IMR-90 (cell line): ENCODE results near the gene PCK1. TPM values are rescaled to one million over a fixed set of nuclear protein-coding genes. Genes with fewer than 3 reads are reported as not detected.
A peak's percentile ranks its signal among the peaks of the same experiment; 100 is the strongest.

Experiments
- ATAC-seq: fragments of 200-7000 bp; cut with Tn5 transposase; 2 replicates; pipeline ENCODE4 v1.9.1; 2020; ENCODE audit warnings: low read depth, mild to moderate bottlenecking, moderate library complexity
- BruUV-seq: library from RNA; stranded (reverse); fragments of 400-500 nt; replicated peaks from 2 replicates; lab custom pipeline; 2021; lab: Mats Ljungman, UMichigan
- CTCF ChIA-PET: fragments of 300-600 bp; formaldehyde crosslinking; extraction: SDS; loops from one replicate; lab custom pipeline; 2021; ENCODE audit warnings: antibody characterized with exemption; lab: Yijun Ruan, JAX
- POLR2A ChIA-PET: fragments of 300-600 bp; sonication (Branson Sonifier 250); formaldehyde crosslinking; loops from one replicate; lab custom pipeline; 2022; ENCODE audit warnings: antibody characterized with exemption; ENCODE audit not compliant: unreplicated experiment; lab: Charles Lee
- DNase-seq: peaks from one replicate; pipeline ENCODE4 v3.0.0; 2013
- H2AFZ ChIP-seq: replicated peaks from 2 replicates; pipeline ENCODE3; 2013; ENCODE audit warnings: low read length, mild to moderate bottlenecking; ENCODE audit not compliant: poor library complexity
- H2AK5ac ChIP-seq: 2 replicates; pipeline ENCODE4 v1.6.1; 2013; ENCODE audit warnings: low read depth, low read length, inconsistent platforms
- H2AK9ac ChIP-seq: replicated peaks from 2 replicates; pipeline ENCODE3; 2013; ENCODE audit warnings: mild to moderate bottlenecking, low read depth, low read length, moderate library complexity; ENCODE audit not compliant: poor library complexity
- H2BK120ac ChIP-seq: 2 replicates; pipeline ENCODE4 v1.6.1; 2013; ENCODE audit warnings: low read depth, low read length, inconsistent platforms
- H2BK15ac ChIP-seq: 3 replicates; pipeline ENCODE4 v1.6.1; 2013; ENCODE audit warnings: low read depth, low read length, inconsistent platforms
- H2BK20ac ChIP-seq: 2 replicates; pipeline ENCODE4 v1.6.1; 2013; ENCODE audit warnings: low read depth, mild to moderate bottlenecking, inconsistent platforms, low read length, moderate library complexity
- H2BK5ac ChIP-seq: 2 replicates; pipeline ENCODE4 v1.6.1; 2013; ENCODE audit warnings: mild to moderate bottlenecking, low read depth, low read length, inconsistent platforms; ENCODE audit not compliant: poor library complexity, severe bottlenecking
- H3K14ac ChIP-seq: replicated peaks from 2 replicates; pipeline ENCODE4 v1.6.1; 2013; ENCODE audit warnings: low read depth, low read length, inconsistent platforms
- H3K18ac ChIP-seq: 2 replicates; pipeline ENCODE4 v1.6.1; 2013; ENCODE audit warnings: low read depth, low read length, control low read depth
- H3K23ac ChIP-seq: 2 replicates; pipeline ENCODE4 v1.6.1; 2013; ENCODE audit warnings: low read depth, low read length, inconsistent platforms
- H3K27ac ChIP-seq: 2 replicates; pipeline ENCODE4 v1.5.1; 2013; ENCODE audit warnings: mild to moderate bottlenecking, control low read depth, low read length; ENCODE audit not compliant: insufficient read depth
- H3K27me3 ChIP-seq: 2 replicates; pipeline ENCODE4 v1.6.1; 2013; ENCODE audit warnings: low read length; ENCODE audit not compliant: control insufficient read depth, insufficient read depth
- H3K36me3 ChIP-seq: 2 replicates; pipeline ENCODE4 v1.6.1; 2013; ENCODE audit warnings: low read length, mixed read lengths; ENCODE audit not compliant: control insufficient read depth, insufficient read depth
- H3K4ac ChIP-seq: 2 replicates; pipeline ENCODE4 v1.6.1; 2013; ENCODE audit warnings: low read depth, low read length, inconsistent platforms
- H3K4me1 ChIP-seq: 2 replicates; pipeline ENCODE4 v1.6.1; 2013; ENCODE audit warnings: low read length, mixed read lengths; ENCODE audit not compliant: control insufficient read depth, insufficient read depth
- H3K4me2 ChIP-seq: 2 replicates; pipeline ENCODE4 v1.6.1; 2013; ENCODE audit warnings: low read depth, mild to moderate bottlenecking, control low read depth, low read length, moderate library complexity
- H3K4me3 ChIP-seq: 2 replicates; pipeline ENCODE4 v1.5.1; 2013; ENCODE audit warnings: low read depth, mild to moderate bottlenecking, control low read depth, low read length, moderate library complexity; ENCODE audit not compliant: insufficient read depth
- H3K56ac ChIP-seq: 2 replicates; pipeline ENCODE4 v1.6.1; 2013; ENCODE audit warnings: low read length, inconsistent platforms; ENCODE audit not compliant: insufficient read depth; ENCODE audit errors: extremely low read depth
- H3K79me1 ChIP-seq, 2 experiments: 2 replicates each; pipeline ENCODE4 v1.6.1; 2013; ENCODE audit warnings: low read length in 2 of 2, inconsistent platforms in 1 of 2, low read depth in 1 of 2
- H3K9ac ChIP-seq: 2 replicates; pipeline ENCODE4 v1.6.1; 2013; ENCODE audit warnings: low read depth, low read length, control low read depth
- H3K9me1 ChIP-seq: 2 replicates; pipeline ENCODE4 v1.6.1; 2013; ENCODE audit warnings: low read length, inconsistent platforms; ENCODE audit not compliant: insufficient read depth
- H3K9me3 ChIP-seq: 2 replicates; pipeline ENCODE4 v1.6.1; 2013; ENCODE audit warnings: low read length; ENCODE audit not compliant: control insufficient read depth, insufficient read depth
- H4K20me1 ChIP-seq: 2 replicates; pipeline ENCODE4 v1.6.1; 2013; ENCODE audit warnings: low read length, inconsistent platforms; ENCODE audit not compliant: insufficient read depth
- H4K5ac ChIP-seq: 2 replicates; pipeline ENCODE4 v1.6.1; 2013; ENCODE audit warnings: mild to moderate bottlenecking, low read depth, low read length, control low read depth
- H4K8ac ChIP-seq, 2 experiments: 2 replicates each; pipeline ENCODE4 v1.6.1; 2013; ENCODE audit warnings: low read depth in 2 of 2, low read length in 2 of 2, control low read depth in 1 of 2, inconsistent platforms in 1 of 2
- H4K91ac ChIP-seq: 2 replicates; pipeline ENCODE4 v1.6.1; 2013; ENCODE audit warnings: low read depth, low read length, inconsistent platforms; ENCODE audit not compliant: insufficient read depth
- BHLHE40 ChIP-seq: fragments of 150-350 bp; IDR thresholded peaks from 2 replicates; pipeline ENCODE4 v1.6.1; 2016; ENCODE audit warnings: mild to moderate bottlenecking, low read depth, low read length
- FOS ChIP-seq: fragments of 150-350 bp; IDR thresholded peaks from 2 replicates; pipeline ENCODE4 v1.6.1; 2016; ENCODE audit warnings: low read depth, low read length
- RAD21 ChIP-seq: IDR thresholded peaks from 2 replicates; pipeline ENCODE4 v1.6.1; 2012; ENCODE audit warnings: low read length, improper control_type of control experiment
- WGBS, 2 experiments: methylation state at CpG; one replicate each; pipeline versions ENCODE4 v1.1.5 to v1.1.7; 2013; ENCODE audit warnings: missing lambda C conversion rate in 2 of 2; ENCODE audit not compliant: insufficient read length in 1 of 2; ENCODE audit errors: extremely low coverage in 2 of 2; 5-methylcytosine and 5-hydroxymethylcytosine counted together
- dilution Hi-C: fragments of 300-500 bp; cut with HindIII; formaldehyde crosslinking; loops from one replicate; pipeline ENCODE4 v1.14.3; 2018; ENCODE audit warnings: low sequenced_read_pairs; ENCODE audit not compliant: unreplicated experiment
- in situ Hi-C: fragments of 300-500 bp; cut with MboI; formaldehyde crosslinking; loops from 3 replicates; pipeline ENCODE4 v1.14.3; 2019; ENCODE audit warnings: low sequenced_read_pairs, inconsistent platforms, mixed read lengths
- intact Hi-C: fragments of 100-400 bp; cut with micrococcal nuclease; formaldehyde crosslinking; loops from 2 replicates; pipeline ENCODE4 v1.10.0; 2022
- polyA plus RNA-seq, 3 experiments: library from polyadenylated mRNA; depleted of rRNA; stranded (reverse); fragments of >200 nt; gene quantifications; 2 replicates each; pipeline ENCODE4 v1.2.3, GENCODE V29; 2012; ENCODE audit warnings: low replicate concordance in 1 of 3
- total RNA-seq: library from RNA; depleted of rRNA; stranded (reverse); fragments of >200 nt; gene quantifications from 2 replicates; pipeline ENCODE4 v1.2.3, GENCODE V29; 2012

Gene PCK1
- total and polyA plus RNA-seq, 2 of the 4 experiments (the other 2 are of a cell fraction): not detected

- TF ChIP-seq BHLHE40: no peak
- no peak for TF ChIP-seq RAD21
- no peak for TF ChIP-seq FOS
- H3K9me3 ChIP-seq: peaks cover 2% of the 10 kb centered on the region; the same call in 1 of the 2 replicates
- no peak overlapping the region for H3K14ac ChIP-seq
- no peak overlapping the region for H3K27ac ChIP-seq
- POLR2A ChIA-PET: no interaction called here
- no peaks in the 10 kb centered on the region for H4K20me1 ChIP-seq
- peak overlapping the region; percentile 37 for H2AK9ac ChIP-seq
- H2BK120ac ChIP-seq: no peak overlapping the region
- no peak overlapping the region for H3K9ac ChIP-seq
- no peaks in the 10 kb centered on the region for H3K36me3 ChIP-seq
- CTCF ChIA-PET: no interaction called here
- DNase-seq: no peak
- no peak overlapping the region for H3K18ac ChIP-seq
- H2AFZ ChIP-seq: no peak overlapping the region
- no peaks in the 10 kb centered on the region for H3K9me1 ChIP-seq
- ATAC-seq: no peak
- BruUV-seq: no TSS peak
- intact Hi-C loops: no loop called here
- no peak overlapping the region for H3K56ac ChIP-seq
- H3K4me2 ChIP-seq: no peak overlapping the region
- no peak overlapping the region for H4K91ac ChIP-seq
- H2AK5ac ChIP-seq: no peak overlapping the region
- peaks cover 8% of the 10 kb centered on the region; the same call in 1 of the 2 replicates for H3K27me3 ChIP-seq
- H2BK5ac ChIP-seq: no peak overlapping the region
- dilution Hi-C loops: no loop called here
- H3K4me1 ChIP-seq: no peaks in the 10 kb centered on the region
- no peak overlapping the region for H3K4me3 ChIP-seq
- H3K4ac ChIP-seq: no peak overlapping the region
- H4K8ac ChIP-seq: no peak overlapping the region
- no peak overlapping the region for H2BK15ac ChIP-seq
- H4K5ac ChIP-seq: no peak overlapping the region
- H2BK20ac ChIP-seq: no peak overlapping the region
- in situ Hi-C loops: no loop called here
- H3K23ac ChIP-seq: no peak overlapping the region
- no peaks in the 10 kb centered on the region for H3K79me1 ChIP-seq
- WGBS, 2 experiments: 100% methylated on average over 1 of the region's 6 CpGs; no CpG with 5 or more reads in 1 of the 2 experiments
Measured at GRCh38 chr20:57589123-57589727, 28.3 kb downstream of the PCK1 start.
